HG02678 (cell line): ENCODE measurements around the gene DNAH6.

Source experiments
- ATAC-seq: cut with Tn5 transposase; IDR thresholded peaks from one replicate; pipeline ENCODE4 v1.9.1; 2021; ENCODE audit warnings: mild to moderate bottlenecking, moderate library complexity; ENCODE audit not compliant: unreplicated experiment

The DNAH6 gene

GRCh38 chr2:84619794-84620371, 103.6 kb downstream of the DNAH6 start:
- no peak for ATAC-seq

GRCh38 chr2:84628486-84628885, 112.2 kb downstream of the DNAH6 start:
- ATAC-seq: no peak

DNA sequence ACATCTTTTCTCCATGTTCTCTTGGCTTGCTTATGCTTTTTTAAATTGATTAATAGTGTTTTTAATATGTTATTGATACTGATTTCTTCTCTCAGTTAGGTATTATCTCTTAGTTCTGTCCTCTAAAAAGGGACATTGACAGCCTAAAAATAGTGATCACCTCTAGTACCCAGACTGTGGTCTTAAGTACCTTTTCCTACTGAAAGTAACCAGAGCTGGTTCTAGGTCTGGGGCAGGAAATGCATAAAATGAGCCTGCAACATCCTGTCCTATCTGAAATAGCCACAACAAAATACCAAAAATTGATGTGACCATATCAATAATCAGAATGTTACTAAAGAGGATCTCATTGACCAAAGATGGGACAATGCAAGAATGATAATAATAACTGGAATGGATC, 113.3 kb downstream of the DNAH6 start:
- no peak for ATAC-seq

- no peak for ATAC-seq
Observed at GRCh38 chr2:84631047-84631446, 114.7 kb downstream of the DNAH6 start.

- ATAC-seq: no peak
Observed at GRCh38 chr2:84631985-84632384, 115.7 kb downstream of the DNAH6 start.

DNA sequence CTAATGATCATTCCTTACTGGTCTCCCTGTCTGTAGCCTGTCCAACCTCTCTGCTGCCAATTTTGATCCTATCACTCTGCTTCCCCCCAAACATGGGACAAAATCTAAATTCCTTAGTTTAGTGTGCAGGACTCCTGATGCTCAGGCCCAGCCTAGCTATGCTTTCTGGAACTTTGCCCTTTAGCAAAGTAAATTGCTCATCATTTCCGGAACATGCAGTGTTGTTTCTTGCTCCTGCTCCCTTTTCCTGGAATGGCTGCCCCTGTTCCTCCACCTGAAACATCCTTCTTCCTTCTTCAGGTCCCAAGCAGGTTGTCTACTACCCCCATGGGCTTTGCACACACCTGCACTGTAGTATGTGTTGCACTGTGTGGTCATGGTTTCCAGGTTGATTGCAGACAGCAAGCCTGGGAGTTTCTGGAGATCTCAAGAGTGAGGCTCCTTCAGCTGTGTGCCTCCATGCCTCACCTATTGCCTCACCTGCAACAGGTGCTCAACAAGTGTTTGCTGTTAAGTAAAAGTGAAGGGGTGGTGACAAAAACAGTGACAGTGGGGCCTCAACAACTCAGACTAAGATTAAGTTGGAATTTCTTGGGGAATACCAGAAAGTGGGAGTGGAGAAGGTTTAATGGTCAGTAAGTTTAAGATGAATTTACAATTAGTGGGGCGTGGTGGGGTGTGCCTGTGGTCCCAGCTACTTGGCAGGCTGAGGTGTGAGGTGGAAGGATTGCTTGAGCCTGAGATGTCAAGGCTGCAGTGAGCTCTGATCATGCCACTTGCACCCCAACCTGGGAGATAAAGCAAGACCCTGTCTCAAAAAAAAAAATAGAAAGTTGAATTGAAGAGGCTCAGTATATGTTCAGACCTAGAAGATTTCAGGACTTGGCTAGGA, 120.0 kb downstream of the DNAH6 start:
- ATAC-seq: no peak

DNA sequence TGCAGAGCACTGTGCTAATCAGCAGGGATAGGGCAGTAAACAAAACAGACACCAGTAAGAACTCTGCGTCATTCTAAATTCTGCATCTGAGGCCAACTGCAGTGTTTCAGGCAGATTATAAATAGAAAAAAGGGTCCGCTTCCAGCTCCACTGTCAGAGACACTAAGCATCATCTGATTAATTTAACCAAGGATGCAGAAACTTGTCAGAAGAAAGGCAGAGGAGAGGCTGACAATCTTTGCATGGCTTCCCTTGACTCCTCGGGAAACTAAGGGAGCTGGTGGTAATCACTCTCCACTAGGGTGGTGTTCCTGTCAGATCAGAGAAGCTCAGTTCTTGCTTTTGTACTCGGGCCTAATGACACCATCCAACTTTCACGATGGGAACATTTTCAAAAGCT, 123.5 kb downstream of the DNAH6 start:
- ATAC-seq: no peak

DNA sequence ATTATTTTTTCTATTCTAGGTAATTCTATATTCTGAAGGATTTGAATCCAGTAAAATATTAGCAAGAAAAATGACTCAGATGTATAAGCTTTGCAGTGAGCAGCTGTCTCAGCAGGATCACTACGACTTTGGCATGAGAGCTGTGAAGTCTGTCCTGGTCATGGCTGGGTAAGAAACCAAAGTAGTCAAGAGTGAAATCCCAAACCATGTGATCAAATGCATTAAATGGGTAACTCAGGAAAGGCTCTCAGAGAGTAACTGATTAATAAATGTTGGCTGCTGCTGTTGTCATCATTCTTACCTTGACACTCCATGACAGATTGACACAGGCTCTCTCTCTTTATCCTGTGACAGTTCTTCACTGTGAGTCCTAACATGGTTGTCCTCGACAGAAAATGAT, 124.1 kb downstream of the DNAH6 start:
- no peak for ATAC-seq

- ATAC-seq: no peak
Observed at GRCh38 chr2:84641021-84641420, 124.7 kb downstream of the DNAH6 start.

DNA sequence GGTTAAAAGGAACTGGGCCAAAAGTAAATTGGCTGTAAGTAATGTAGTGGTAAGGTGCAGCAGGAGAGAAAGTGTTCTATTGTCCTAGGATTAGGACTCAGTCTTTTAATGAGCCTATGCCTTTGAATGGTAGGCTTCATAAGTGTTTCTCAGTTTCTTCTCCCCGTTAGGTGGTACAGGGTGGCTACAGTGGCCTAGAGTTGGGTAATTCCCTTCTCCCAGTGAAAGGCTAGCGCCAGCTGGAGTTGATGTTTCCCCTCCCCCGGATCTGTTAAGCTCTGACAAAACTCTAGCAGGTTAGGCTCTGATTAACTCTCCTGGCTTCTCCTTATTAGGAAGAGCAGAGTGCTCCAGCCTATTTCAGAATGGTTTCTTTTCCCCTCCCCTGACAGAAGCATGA, 127.7 kb downstream of the DNAH6 start:
- ATAC-seq: no peak

GRCh38 chr2:84646514-84646913, 130.2 kb downstream of the DNAH6 start:
- ATAC-seq: no peak

- no peak for ATAC-seq
Observed at GRCh38 chr2:84647267-84647666, 131.0 kb downstream of the DNAH6 start.

GRCh38 chr2:84649058-84649457, 132.8 kb downstream of the DNAH6 start:
- ATAC-seq: no peak

DNA sequence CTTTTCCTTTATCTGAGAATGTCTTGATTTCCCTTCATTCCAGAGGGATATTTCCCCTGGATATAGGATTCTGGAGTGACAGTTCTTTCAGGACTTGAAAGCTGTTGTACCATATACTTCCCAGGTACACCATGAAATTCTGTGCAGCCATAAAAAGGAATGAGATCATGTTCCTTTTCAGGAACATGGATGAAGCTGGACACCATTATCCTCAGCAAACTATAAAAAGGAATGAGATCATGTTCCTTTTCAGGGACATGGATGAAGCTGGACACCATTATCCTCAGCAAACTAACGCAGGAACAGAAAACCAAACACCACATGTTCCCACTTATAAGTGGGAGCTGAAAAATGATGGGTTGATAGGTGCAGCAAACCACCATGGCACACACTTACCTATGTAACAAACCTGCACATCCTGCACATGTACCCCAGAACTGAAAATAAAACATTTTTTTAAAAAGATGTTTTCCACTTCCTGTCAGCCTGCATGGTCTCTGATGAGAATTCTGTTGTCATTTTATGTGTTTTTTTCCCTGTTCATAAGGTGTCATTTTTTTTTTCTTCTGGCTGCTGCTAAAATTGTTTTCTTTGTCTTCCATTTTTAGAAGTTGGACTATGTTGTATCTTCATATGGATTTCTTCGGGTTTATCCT, 133.3 kb downstream of the DNAH6 start:
- ATAC-seq: no peak

- ATAC-seq: no peak
Observed at GRCh38 chr2:84652431-84652830, 136.1 kb downstream of the DNAH6 start.

DNA sequence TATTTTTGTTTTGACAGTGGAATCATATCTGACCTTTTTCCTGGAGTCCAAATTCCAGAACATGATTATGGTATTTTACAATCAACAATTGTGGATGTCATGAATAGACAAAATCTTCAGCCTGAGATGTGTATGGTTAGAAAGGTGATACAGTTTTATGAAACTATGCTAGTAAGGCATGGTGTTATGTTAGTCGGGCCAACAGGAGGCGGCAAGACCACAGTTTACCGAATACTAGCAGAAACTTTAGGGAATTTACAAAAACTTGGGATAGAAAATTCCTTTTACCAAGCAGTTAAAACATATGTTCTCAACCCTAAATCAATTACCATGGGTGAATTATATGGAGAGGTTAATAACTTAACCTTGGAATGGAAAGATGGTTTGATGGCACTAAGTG, 137.0 kb downstream of the DNAH6 start:
- no peak for ATAC-seq

GRCh38 chr2:84654414-84654813, 138.1 kb downstream of the DNAH6 start:
- ATAC-seq: no peak

GRCh38 chr2:84669122-84669521, 152.8 kb downstream of the DNAH6 start:
- ATAC-seq: no peak

DNA sequence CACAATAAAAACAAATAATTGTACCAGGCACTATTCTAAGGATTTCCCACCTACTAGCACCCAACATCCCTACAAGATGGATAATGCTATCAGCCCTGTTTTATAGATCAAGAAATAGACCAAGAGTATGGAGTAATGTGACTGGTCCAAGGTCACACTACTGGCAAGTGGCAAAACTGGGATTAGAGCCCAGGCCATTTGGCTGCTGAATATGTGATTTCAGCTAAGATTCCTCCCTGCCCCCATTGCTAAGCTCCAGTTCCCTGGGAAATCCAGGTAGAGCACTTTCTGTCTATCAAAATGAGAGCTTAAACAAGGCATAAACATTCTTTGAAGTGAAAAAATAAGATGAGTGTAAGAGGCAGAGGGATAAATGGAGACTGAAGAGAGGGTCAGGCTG, 157.8 kb downstream of the DNAH6 start:
- ATAC-seq: no peak

DNA sequence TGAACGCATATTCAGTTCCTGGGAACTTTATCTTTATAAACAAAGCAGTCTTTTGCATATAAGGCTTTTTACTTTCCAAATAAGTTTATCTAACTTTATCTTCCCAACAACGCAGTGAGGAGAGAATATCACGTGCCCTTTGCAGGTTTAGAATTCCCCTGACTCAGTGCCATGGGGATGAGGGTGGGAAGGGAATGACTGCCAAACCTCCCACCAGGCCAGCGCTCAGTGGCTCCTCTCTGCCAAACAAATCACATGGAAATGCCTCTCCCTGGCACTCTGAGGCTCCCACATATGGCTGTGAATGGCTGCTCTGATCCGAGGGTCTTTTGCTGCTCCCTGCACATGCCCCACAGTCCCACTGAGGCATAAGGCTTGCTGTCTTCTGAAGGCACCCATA, 158.3 kb downstream of the DNAH6 start:
- ATAC-seq: no peak

GRCh38 chr2:84676295-84676694, 160.0 kb downstream of the DNAH6 start:
- no peak for ATAC-seq

DNA sequence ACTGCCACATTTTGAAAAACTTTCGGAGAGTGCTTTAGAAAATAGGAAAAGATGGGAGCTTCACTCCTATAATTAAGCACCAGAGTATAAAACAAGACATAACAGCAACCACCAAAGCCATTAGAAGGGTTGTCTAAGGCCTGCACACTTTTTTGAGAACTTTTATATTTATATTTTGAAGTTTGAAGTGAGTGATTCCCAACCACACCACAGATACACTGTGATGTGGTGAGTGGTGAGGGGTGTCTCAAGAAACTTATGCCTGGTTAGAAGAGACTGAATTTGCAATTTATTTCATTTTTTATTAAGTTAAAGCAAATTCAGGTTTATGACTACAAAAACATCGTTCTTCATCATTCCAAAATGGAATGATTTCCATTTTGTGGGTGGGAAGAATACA, 161.9 kb downstream of the DNAH6 start:
- ATAC-seq: no peak
